CD1c-positive myeloid dendritic cell (primary cell): ENCODE measurements around the gene ANKRD60.
A peak's percentile ranks its signal among the peaks of the same experiment; 100 is the strongest.

Experiments used
- DNase-seq: peaks from one replicate; pipeline ENCODE4 v3.0.0-alpha.2; 2016; ENCODE audit errors: extremely low spot score

ANKRD60 gene

GRCh38 chr20:58194175-58194791 is 34.2 kb downstream of the ANKRD60 start:
- no peak for DNase-seq

- peak; percentile 27 for DNase-seq
Observed at GRCh38 chr20:58192567-58192966, 35.9 kb downstream of the ANKRD60 start.

- no peak for DNase-seq
Observed at GRCh38 chr20:58192065-58192464, 36.4 kb downstream of the ANKRD60 start.

GRCh38 chr20:58188527-58188926 is 39.9 kb downstream of the ANKRD60 start:
- DNase-seq, result no peak

GRCh38 chr20:58184984-58185383 is 43.5 kb downstream of the ANKRD60 start:
- no peak for DNase-seq

- no peak for DNase-seq
Observed at GRCh38 chr20:58184063-58184462, 44.4 kb downstream of the ANKRD60 start.

- no peak for DNase-seq
Observed at GRCh38 chr20:58182521-58183140, 45.8 kb downstream of the ANKRD60 start.

GRCh38 chr20:58179432-58180099 is 48.9 kb downstream of the ANKRD60 start:
- peak; percentile 72 for DNase-seq

- DNase-seq, result no peak
Observed at GRCh38 chr20:58179083-58179431, 49.4 kb downstream of the ANKRD60 start.

- DNase-seq, result no peak
Observed at GRCh38 chr20:58177799-58178198, 50.7 kb downstream of the ANKRD60 start.

GRCh38 chr20:58175836-58176235 is 52.6 kb downstream of the ANKRD60 start:
- no peak for DNase-seq

GRCh38 chr20:58175425-58175824 is 53.0 kb downstream of the ANKRD60 start:
- DNase-seq, result no peak

- DNase-seq, result no peak
Observed at GRCh38 chr20:58174708-58175280, 53.7 kb downstream of the ANKRD60 start.

- no peak for DNase-seq
Observed at GRCh38 chr20:58173930-58174707, 54.3 kb downstream of the ANKRD60 start.

GRCh38 chr20:58173091-58173490 is 55.4 kb downstream of the ANKRD60 start:
- DNase-seq, result no peak

- no peak for DNase-seq
Observed at GRCh38 chr20:58171796-58172425, 56.5 kb downstream of the ANKRD60 start.

GRCh38 chr20:58169450-58169849 is 59.0 kb downstream of the ANKRD60 start:
- no peak for DNase-seq

- no peak for DNase-seq
Observed at GRCh38 chr20:58168843-58169242, 59.6 kb downstream of the ANKRD60 start.

GRCh38 chr20:58167759-58168158 is 60.7 kb downstream of the ANKRD60 start:
- DNase-seq, result no peak
